GM11168 (cell line): ENCODE data around the gene AOC1.

Source experiments
- in situ Hi-C: fragments of 300-500 bp; cut with MboI; formaldehyde crosslinking; loops from one replicate; pipeline ENCODE4 v1.12.0; 2022; ENCODE audit warnings: low sequenced_read_pairs; ENCODE audit not compliant: unreplicated experiment

The AOC1 gene

GRCh38 chr7:150856303-150857275, 4.3 kb downstream of the AOC1 start:
- in situ Hi-C loops, result no loop called here

- in situ Hi-C loops, result no loop called here
Observed at GRCh38 chr7:150857276-150858055, 5.1 kb downstream of the AOC1 start.

GRCh38 chr7:150858236-150859197, 6.2 kb downstream of the AOC1 start:
- in situ Hi-C loops, result no loop called here

GRCh38 chr7:150860291-150860977, 8.1 kb downstream of the AOC1 start:
- in situ Hi-C loops, result no loop called here

GRCh38 chr7:150860978-150861295, 8.6 kb downstream of the AOC1 start:
- in situ Hi-C loops, result no loop called here

GRCh38 chr7:150862356-150862755, 10.0 kb downstream of the AOC1 start:
- in situ Hi-C loops, result no loop called here

- in situ Hi-C loops, result no loop called here
Observed at GRCh38 chr7:150863946-150864345, 11.6 kb downstream of the AOC1 start.

GRCh38 chr7:150866932-150867564, 14.7 kb downstream of the AOC1 start:
- in situ Hi-C loops, result no loop called here

- in situ Hi-C loops, result no loop called here
Observed at GRCh38 chr7:150867605-150868004, 15.3 kb downstream of the AOC1 start.

- in situ Hi-C loops, result no loop called here
Observed at GRCh38 chr7:150869467-150869866, 17.1 kb downstream of the AOC1 start.

- in situ Hi-C loops, result no loop called here
Observed at GRCh38 chr7:150871601-150872000, 19.3 kb downstream of the AOC1 start.

- in situ Hi-C loops, result no loop called here
Observed at GRCh38 chr7:150874401-150875198, 22.3 kb downstream of the AOC1 start.

- in situ Hi-C loops, result no loop called here
Observed at GRCh38 chr7:150875791-150876190, 23.5 kb downstream of the AOC1 start.

GRCh38 chr7:150876817-150877526, 24.7 kb downstream of the AOC1 start:
- in situ Hi-C loops, result no loop called here

- in situ Hi-C loops, result no loop called here
Observed at GRCh38 chr7:150877536-150877935, 25.2 kb downstream of the AOC1 start.

- in situ Hi-C loops, result no loop called here
Observed at GRCh38 chr7:150879345-150879744, 27.0 kb downstream of the AOC1 start.

- in situ Hi-C loops, result no loop called here
Observed at GRCh38 chr7:150881189-150881588, 28.9 kb downstream of the AOC1 start.
